DLD1 (cell line): ENCODE measurements around the gene DOLK.

ENCODE experiments used
- in situ Hi-C: cut with HindIII; loops from 2 replicates; pipeline ENCODE4 v1.10.0; 2017; ENCODE audit warnings: low sequenced_read_pairs

The DOLK gene

GRCh38 chr9:128909859-128910258 is 37.5 kb downstream of the DOLK start:
- in situ Hi-C loops: no loop called here

GRCh38 chr9:128908372-128908771 is 39.0 kb downstream of the DOLK start:
- in situ Hi-C loops: no loop called here

- in situ Hi-C loops: no loop called here
These were observed 40.7 kb downstream of the DOLK start for GRCh38 chr9:128906741-128907140.

DNA sequence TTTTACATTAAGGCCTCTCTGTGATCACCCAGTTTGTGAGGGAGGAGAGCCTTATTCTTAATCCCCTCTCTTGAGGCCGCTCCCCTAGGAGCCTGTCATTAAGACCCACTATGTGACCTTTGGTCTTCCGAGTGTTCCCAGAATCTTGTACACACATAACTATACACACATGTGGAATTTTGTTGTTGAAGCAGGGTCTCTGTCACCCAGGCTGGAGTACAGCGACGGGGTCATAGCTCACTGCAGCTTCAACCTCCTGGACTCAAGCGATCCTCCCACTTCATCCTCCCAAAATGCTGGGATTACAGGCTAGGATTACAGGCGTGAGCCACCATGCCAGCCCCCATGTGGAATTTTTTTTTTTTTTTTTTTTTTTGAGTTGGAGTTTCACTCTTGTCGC is 41.4 kb downstream of the DOLK start:
- in situ Hi-C loops: no loop called here

DNA sequence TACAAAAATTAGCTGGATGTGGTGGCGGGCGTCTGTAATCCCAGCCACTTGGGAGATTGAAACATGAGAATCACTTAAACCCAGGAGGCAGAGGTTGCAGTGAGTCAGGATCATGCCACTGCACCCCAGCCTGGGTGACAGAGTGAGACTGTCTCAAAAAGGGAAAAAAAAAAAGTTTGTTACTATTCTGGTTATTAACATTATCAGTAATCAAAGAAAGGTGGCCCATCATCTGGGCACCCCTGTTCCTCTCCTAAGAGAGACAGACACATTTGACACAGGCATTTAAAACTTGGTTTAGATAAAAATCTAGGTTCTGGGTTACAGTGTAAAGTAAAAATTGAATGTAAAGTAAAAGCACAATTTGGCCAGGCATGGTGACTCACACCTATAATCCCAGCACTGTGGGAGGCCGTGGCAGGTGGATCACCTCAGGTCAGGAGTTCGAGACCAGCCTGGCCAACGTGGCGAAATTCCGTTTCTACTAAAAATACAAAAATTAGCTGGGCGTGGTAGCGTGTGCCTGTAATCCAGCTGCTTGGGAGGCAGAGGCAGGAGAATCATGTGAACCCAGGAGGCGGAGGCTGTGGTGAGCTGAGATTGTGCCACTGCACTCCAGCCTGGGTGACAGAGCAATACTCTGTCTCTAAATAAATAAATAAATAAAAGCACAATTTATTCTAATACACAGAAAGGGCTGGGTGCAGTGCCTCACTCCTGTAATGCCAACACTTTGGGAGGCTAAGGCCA is 43.4 kb downstream of the DOLK start:
- in situ Hi-C loops: no loop called here

GRCh38 chr9:128903079-128903461 is 44.3 kb downstream of the DOLK start:
- in situ Hi-C loops: no loop called here

- in situ Hi-C loops: no loop called here
These were observed 44.9 kb downstream of the DOLK start for GRCh38 chr9:128902351-128903078.

DNA sequence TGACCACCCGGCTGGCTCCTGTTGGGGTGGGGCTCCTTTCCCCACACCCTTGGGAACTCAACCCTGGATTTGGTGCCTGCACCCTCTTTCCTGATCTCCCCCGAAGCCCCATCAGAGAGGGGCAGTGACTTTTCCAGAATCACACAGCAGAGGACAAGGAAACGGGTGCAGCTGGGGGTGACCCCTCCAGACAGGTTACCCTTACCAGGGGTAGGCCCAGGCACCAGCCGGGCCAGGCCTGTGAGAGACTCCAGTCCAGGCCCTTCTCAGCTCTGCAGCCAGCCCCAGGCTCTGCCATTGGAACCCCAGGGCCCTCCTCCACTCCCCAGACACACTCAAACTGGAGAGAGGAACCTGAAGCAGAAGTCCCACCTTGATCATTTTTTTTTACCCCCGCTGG is 45.6 kb downstream of the DOLK start:
- in situ Hi-C loops: no loop called here

DNA sequence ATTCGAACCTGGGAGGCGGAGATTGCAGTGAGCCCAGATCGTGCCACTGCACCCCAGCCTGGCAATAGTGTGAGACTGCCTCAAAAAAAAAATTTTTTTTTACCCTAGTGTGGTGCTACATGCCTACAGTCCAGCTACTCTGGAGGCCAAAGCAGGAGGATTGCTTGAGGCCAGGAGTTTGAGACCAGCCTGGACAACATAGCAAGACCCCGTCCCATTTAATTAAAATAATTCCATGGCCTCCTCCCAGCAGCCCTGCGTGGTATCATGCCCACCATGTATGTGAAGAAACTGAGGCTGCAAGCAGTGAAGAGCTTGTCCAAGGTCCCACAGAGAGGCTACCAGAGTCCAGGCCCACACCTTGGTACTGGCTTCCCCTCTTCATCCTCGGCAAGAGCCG is 46.0 kb downstream of the DOLK start:
- in situ Hi-C loops: no loop called here

GRCh38 chr9:128899566-128900322 is 47.7 kb downstream of the DOLK start:
- in situ Hi-C loops: no loop called here

GRCh38 chr9:128898845-128899565 is 48.4 kb downstream of the DOLK start:
- in situ Hi-C loops: no loop called here

- in situ Hi-C loops: no loop called here
These were observed 49.0 kb downstream of the DOLK start for GRCh38 chr9:128898382-128898781.

DNA sequence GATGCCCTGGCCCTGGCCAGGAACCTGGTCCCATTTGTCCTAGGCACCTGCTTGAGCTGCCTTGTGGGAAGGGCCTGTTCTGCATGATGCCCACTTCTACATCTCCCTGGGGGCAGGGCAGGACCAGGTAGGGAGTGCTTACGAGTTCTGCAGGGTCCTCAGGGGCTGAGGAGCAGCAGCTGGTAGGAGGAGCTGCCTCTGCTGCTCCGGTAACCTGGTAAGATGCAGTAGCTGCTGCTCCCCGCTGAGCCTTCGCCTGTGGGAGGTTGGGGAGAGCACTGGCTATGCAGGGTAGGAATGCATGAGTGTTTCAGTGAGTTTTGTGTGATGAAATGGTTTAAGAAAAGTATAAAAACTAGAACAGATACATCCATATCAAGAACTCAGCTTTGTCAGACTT is 51.8 kb downstream of the DOLK start:
- in situ Hi-C loops: no loop called here
